DND-41 (cell line): ENCODE measurements around the gene KRT79.

Source experiments
- ATAC-seq: fragments of 200-7000 bp; cut with Tn5 transposase; 3 replicates; pipeline ENCODE4 v1.9.1; 2021; ENCODE audit warnings: low read depth; ENCODE audit not compliant: insufficient read depth
- DNase-seq: peaks from one replicate; pipeline ENCODE4 v3.0.0-alpha.2; 2020
- H2AFZ ChIP-seq: 2 replicates; pipeline ENCODE4 v1.6.0; 2012; ENCODE audit warnings: low read depth, low read length
- H3K27ac ChIP-seq: 2 replicates; pipeline ENCODE4 v1.5.1; 2012; ENCODE audit warnings: low read length, inconsistent platforms
- H3K27me3 ChIP-seq: fragments of 200-600 bp; sonication (generic); 2 replicates; pipeline ENCODE4 v1.6.0; 2012; ENCODE audit warnings: low read length, mild to moderate bottlenecking, inconsistent platforms; ENCODE audit not compliant: insufficient read depth, poor library complexity
- H3K36me3 ChIP-seq: 2 replicates; pipeline ENCODE4 v1.5.1; 2012; ENCODE audit warnings: low read length, inconsistent platforms; ENCODE audit not compliant: insufficient read depth
- H3K4me1 ChIP-seq: 2 replicates; pipeline ENCODE4 v1.5.1; 2012; ENCODE audit warnings: mild to moderate bottlenecking, low read length; ENCODE audit not compliant: insufficient read depth
- H3K4me2 ChIP-seq: 2 replicates; pipeline ENCODE4 v1.6.0; 2012; ENCODE audit warnings: mild to moderate bottlenecking, moderate library complexity, low read length, inconsistent platforms; ENCODE audit not compliant: insufficient read depth
- H3K4me3 ChIP-seq, 2 experiments: fragments of 200-600 bp in 1 of 2; shearing (Covaris generic) in 1 of 2; 2 replicates each; pipeline ENCODE4 v1.5.1; 2012 to 2016; ENCODE audit warnings: inconsistent platforms in 2 of 2, low read length in 2 of 2, mild to moderate bottlenecking in 2 of 2, low read depth in 1 of 2, moderate library complexity in 1 of 2
- H3K79me2 ChIP-seq: 2 replicates; pipeline ENCODE4 v1.6.0; 2012; ENCODE audit warnings: low read length, inconsistent platforms; ENCODE audit not compliant: insufficient read depth
- H3K9ac ChIP-seq: 2 replicates; pipeline ENCODE4 v1.6.0; 2012; ENCODE audit warnings: low read depth, mild to moderate bottlenecking, inconsistent platforms, low read length, moderate library complexity
- H3K9me3 ChIP-seq: 2 replicates; pipeline ENCODE4 v1.5.1; 2012; ENCODE audit warnings: low read length, moderate library complexity, mild to moderate bottlenecking, inconsistent platforms; ENCODE audit not compliant: insufficient read depth, severe bottlenecking
- H4K20me1 ChIP-seq: 2 replicates; pipeline ENCODE4 v1.6.0; 2012; ENCODE audit warnings: low read length; ENCODE audit not compliant: insufficient read depth
- EZH2 ChIP-seq: IDR thresholded peaks from 3 replicates; pipeline ENCODE4 v1.6.1; 2012; ENCODE audit warnings: borderline replicate concordance, low read depth, mild to moderate bottlenecking, moderate library complexity, low read length, inconsistent platforms; ENCODE audit not compliant: severe bottlenecking
- TF ChIP-seq, protein P1 (sequence below): IDR thresholded peaks from 2 replicates; pipeline ENCODE4 v1.5.1; 2012; ENCODE audit warnings: borderline replicate concordance, low read length, moderate library complexity, mild to moderate bottlenecking; ENCODE audit not compliant: poor library complexity, severe bottlenecking; ENCODE audit errors: extremely low read depth

The KRT79 gene

GRCh38 chr12:52839436-52840105 is 5.5 kb upstream of the KRT79 start:
- no peaks in the 10 kb centered on the region for H3K9me3 ChIP-seq
- no peaks in the 10 kb centered on the region for H3K79me2 ChIP-seq
- no peak overlapping the region for H3K9ac ChIP-seq
- no peak for ATAC-seq
- H3K27ac ChIP-seq, result no peak overlapping the region
- peaks cover 4% of the 10 kb centered on the region; the same call in 1 of the 2 replicates for H4K20me1 ChIP-seq
- H3K4me1 ChIP-seq, result no peaks in the 10 kb centered on the region
- no peak overlapping the region for H2AFZ ChIP-seq
- H3K4me2 ChIP-seq, result no peak overlapping the region
- DNase-seq, result no peak
- H3K27me3 ChIP-seq, result peaks cover 17% of the 10 kb centered on the region
- no peaks in the 10 kb centered on the region for H3K36me3 ChIP-seq
- no peak overlapping the region for H3K4me3 ChIP-seq
- TF ChIP-seq EZH2, result no peak
- TF ChIP-seq, protein P1, sequence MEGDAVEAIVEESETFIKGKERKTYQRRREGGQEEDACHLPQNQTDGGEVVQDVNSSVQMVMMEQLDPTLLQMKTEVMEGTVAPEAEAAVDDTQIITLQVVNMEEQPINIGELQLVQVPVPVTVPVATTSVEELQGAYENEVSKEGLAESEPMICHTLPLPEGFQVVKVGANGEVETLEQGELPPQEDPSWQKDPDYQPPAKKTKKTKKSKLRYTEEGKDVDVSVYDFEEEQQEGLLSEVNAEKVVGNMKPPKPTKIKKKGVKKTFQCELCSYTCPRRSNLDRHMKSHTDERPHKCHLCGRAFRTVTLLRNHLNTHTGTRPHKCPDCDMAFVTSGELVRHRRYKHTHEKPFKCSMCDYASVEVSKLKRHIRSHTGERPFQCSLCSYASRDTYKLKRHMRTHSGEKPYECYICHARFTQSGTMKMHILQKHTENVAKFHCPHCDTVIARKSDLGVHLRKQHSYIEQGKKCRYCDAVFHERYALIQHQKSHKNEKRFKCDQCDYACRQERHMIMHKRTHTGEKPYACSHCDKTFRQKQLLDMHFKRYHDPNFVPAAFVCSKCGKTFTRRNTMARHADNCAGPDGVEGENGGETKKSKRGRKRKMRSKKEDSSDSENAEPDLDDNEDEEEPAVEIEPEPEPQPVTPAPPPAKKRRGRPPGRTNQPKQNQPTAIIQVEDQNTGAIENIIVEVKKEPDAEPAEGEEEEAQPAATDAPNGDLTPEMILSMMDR, result no peak

DNA sequence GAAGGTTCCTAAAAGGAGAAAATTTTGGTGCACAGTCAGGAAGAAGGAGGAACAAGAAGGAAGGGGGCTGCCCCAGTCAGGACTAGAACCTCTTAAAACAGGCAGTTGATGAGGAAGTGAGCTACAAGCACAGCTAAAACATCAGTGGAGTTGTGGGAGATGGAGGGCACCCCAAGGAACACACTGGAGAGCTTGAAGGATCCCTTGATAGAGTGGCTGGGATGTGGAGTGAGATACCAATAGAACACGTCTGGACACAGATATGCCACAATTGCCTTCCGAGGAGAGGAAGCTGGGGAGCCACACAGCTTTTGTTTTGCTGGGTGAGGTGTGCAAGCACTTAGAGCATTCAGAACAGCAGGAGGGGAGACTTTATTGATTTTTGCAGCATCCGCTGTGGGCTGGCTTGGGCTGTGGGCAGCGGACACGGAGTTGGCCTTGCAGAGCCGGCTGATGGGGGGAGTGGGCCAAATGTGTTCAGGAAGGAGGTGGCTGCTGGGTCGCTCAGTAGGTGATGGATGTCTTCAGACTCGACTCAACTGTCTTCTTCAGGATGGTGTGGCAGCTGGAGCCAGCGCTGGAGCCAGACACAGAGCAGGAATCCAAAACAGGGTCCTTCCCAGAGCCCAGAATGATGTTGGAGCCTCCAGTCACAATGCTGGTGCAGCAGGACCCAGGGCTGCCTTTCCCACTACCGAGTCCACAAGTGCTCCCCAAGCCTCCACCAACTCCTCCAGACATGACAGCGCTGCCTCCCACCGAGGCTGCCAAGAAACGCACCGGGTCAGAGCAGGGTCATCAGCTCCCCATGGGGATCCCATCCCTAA is 4.7 kb upstream of the KRT79 start:
- no peak overlapping the region for H3K4me2 ChIP-seq
- H3K79me2 ChIP-seq, result no peaks in the 10 kb centered on the region
- no peak for TF ChIP-seq EZH2
- TF ChIP-seq, protein P1, result no peak
- no peak overlapping the region for H2AFZ ChIP-seq
- no peaks in the 10 kb centered on the region for H3K9me3 ChIP-seq
- H3K9ac ChIP-seq, result no peak overlapping the region
- peaks cover 4% of the 10 kb centered on the region; the same call in 1 of the 2 replicates for H4K20me1 ChIP-seq
- peaks cover 17% of the 10 kb centered on the region for H3K27me3 ChIP-seq
- no peak overlapping the region for H3K27ac ChIP-seq
- H3K36me3 ChIP-seq, result no peaks in the 10 kb centered on the region
- ATAC-seq (no peak), DNase-seq (no peak)
- H3K4me1 ChIP-seq, result no peaks in the 10 kb centered on the region
- no peak overlapping the region for H3K4me3 ChIP-seq

DNA sequence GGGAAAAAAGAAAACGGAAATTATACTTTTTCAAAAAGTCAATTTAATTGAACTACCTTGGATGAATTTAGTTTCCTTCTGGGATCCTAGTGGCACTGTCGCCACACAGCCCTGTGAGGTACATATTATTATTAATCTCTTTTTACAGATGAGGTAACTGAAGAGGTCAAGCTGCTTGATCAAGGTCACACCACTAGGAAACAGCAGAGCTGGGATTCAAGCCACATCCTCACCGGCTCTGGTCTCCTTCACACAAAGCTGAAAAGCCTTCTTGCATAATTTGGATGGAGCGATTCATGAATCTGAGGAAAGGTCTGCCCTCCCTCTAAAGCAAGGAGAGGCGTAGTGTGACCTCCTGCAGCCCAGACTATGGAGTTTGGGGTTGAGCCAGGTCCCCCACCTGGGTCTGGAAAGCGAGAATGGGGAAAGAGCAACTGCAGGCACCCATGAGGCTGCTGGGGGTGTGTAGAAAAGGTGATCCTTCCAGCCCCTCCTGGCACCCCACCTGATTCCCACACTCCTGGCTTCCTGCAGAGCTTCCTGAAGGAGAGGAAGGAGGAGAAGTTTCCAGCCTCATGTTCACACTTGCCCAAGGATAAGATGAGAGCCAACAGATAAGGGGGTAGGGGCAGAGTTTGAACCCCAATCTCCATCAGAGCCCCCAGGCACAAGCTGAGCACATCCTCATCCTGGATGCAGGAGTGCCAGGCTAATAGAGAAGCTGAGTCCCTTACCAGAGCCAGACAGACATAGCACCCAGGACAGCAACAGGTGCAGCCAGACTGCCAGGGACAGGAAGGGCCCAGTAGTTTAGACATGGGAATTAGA is 3.9 kb upstream of the KRT79 start:
- TF ChIP-seq EZH2, result no peak
- Histone ChIP-seq H3K4me2 (no peak overlapping the region), H2AFZ (no peak overlapping the region), H3K9me3 (no peaks in the 10 kb centered on the region), H3K36me3 (no peaks in the 10 kb centered on the region), H3K9ac (no peak overlapping the region), H3K27ac (no peak overlapping the region), H3K27me3 (peaks cover 20% of the 10 kb centered on the region), H3K79me2 (no peaks in the 10 kb centered on the region), H3K4me3 (no peak overlapping the region), H4K20me1 (peaks cover 4% of the 10 kb centered on the region; the same call in 1 of the 2 replicates), H3K4me1 (no peaks in the 10 kb centered on the region)
- DNase-seq (no peak), ATAC-seq (no peak)

- Histone ChIP-seq H3K9me3 (no peaks in the 10 kb centered on the region), H3K9ac (no peak overlapping the region), H3K4me2 (no peak overlapping the region), H3K27ac (no peak overlapping the region), H4K20me1 (peaks cover 4% of the 10 kb centered on the region), H3K36me3 (no peaks in the 10 kb centered on the region), H3K79me2 (no peaks in the 10 kb centered on the region), H3K27me3 (peaks cover 23% of the 10 kb centered on the region), H2AFZ (no peak overlapping the region), H3K4me1 (no peaks in the 10 kb centered on the region), H3K4me3 (no peak overlapping the region)
- DNase-seq (no peak), ATAC-seq (no peak)
- TF ChIP-seq, protein P1, result no peak
- TF ChIP-seq EZH2, result no peak
Observed at GRCh38 chr12:52837413-52837741, 3.3 kb upstream of the KRT79 start.
